ENCODE results near the gene DUS3L. TPM values are rescaled to one million over a fixed set of nuclear protein-coding genes. Genes with fewer than 3 reads are reported as not detected.

The DUS3L gene
- total RNA-seq, 1 experiment from 2014 or later = 77.6 TPM

DNA sequence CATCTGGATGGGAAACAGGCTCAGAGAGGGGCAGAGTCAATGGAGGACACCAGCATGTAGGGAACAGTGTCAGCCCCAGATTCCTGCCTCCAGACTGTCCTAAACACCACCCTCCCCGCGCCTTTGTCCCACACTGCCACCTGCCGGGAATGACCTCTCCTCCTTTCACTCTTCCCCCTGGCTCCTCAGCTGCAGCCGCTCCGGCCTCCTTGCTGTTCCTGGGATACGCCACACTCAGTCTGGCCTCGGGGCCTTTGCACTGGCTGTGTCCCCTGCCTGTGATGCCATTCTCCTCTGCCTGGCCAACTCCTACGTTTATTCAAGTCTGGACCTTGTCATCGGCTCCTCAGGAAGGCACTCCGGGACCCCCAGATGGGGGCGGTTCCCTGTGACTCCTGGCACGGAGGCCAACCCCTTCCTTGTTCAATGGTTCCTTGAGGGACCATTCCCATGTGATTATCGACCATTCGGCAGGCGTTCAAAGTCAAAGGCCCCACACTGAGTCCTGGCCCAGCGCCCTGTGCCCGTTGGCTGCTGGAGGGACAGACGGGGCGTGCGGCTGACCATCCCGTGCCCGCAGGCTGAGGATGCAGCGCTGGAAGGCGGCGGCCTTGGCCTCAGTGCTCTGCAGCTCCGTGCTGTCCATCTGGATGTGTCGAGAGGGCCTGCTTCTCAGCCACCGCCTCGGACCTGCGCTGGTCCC, 32.8 kb upstream of the DUS3L start:
- intact Hi-C loops (cut with micrococcal nuclease) = loop anchor here (1.0 kb wide), 1 partner anchor 19 kb away; no protein-coding TSS in a partner anchor
- H3K36me3 Mint-ChIP-seq (ENCODE audit: insufficient read depth, unreplicated experiment) = no peaks in the 10 kb centered on the region
- H3K4me3 Mint-ChIP-seq (ENCODE audit: unreplicated experiment) = no peak overlapping the region
- H3K27ac Mint-ChIP-seq (ENCODE audit: low read depth, unreplicated experiment) = no peak overlapping the region
- no peaks in the 10 kb centered on the region for H3K9me3 Mint-ChIP-seq (ENCODE audit: unreplicated experiment)
- BruUV-seq (replicated peaks) = no TSS peak
- DNase-seq (ENCODE audit: unreplicated experiment) = peak; percentile 72
- TF ChIP-seq, protein P1, sequence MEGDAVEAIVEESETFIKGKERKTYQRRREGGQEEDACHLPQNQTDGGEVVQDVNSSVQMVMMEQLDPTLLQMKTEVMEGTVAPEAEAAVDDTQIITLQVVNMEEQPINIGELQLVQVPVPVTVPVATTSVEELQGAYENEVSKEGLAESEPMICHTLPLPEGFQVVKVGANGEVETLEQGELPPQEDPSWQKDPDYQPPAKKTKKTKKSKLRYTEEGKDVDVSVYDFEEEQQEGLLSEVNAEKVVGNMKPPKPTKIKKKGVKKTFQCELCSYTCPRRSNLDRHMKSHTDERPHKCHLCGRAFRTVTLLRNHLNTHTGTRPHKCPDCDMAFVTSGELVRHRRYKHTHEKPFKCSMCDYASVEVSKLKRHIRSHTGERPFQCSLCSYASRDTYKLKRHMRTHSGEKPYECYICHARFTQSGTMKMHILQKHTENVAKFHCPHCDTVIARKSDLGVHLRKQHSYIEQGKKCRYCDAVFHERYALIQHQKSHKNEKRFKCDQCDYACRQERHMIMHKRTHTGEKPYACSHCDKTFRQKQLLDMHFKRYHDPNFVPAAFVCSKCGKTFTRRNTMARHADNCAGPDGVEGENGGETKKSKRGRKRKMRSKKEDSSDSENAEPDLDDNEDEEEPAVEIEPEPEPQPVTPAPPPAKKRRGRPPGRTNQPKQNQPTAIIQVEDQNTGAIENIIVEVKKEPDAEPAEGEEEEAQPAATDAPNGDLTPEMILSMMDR (IDR thresholded peaks at IDR 0.05; ENCODE audit: unreplicated experiment) = peak; percentile 46
- peaks cover 9% of the 10 kb centered on the region for H3K27me3 Mint-ChIP-seq (ENCODE audit: insufficient read depth, unreplicated experiment)
- H3K4me1 Mint-ChIP-seq (ENCODE audit: insufficient read depth, unreplicated experiment) = peaks cover 13% of the 10 kb centered on the region
- CTCF ChIA-PET = interaction anchor here (0.6 to 5.6 kb wide), 6 partner anchors 16 to 135 kb away, joined by 3 to 45 read pairs (median 4); partner anchors contain the start of gene NRTN
- POLR2A ChIA-PET = interaction anchor here (0.7 kb wide), 2 partner anchors 18 to 40 kb away, joined by 3 read pairs; no protein-coding TSS in a partner anchor

DNA sequence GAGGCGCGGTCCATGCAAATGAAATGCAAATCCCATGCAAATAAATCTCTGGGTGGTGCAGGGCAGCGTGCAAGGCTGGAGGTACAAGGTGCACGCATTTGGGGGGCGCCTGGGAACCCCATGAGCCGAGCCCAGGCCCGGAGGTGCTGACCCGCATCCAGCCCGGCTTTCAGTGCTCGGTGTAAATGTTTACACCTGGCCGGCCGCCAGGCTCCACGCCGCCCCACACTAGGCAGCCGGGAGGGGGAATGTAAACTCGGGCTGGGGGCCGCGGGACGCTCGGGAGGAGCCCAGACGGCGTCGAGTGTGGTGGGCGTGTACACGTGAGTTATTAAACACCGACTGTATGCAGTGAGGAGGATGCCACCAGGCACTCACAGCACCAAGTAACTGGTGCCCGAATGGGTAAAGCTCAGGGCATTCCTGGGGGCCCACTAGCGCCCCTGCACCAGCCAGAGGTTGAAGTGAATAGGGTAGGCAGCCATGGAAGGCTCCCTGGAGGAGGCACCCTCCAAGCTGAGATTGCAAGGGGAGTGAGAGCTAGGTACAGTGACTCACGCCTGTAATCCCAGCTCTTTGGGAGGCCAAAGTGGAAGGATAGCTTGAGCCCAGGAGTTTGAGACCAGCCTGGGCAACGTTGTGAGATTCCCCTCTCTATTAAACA, 31.4 kb upstream of the DUS3L start:
- Mint-ChIP-seq H3K9me3 (ENCODE audit: unreplicated experiment) (no peaks in the 10 kb centered on the region), H3K4me1 (ENCODE audit: insufficient read depth, unreplicated experiment) (peaks cover 12% of the 10 kb centered on the region), H3K36me3 (ENCODE audit: insufficient read depth, unreplicated experiment) (no peaks in the 10 kb centered on the region), H3K27me3 (ENCODE audit: insufficient read depth, unreplicated experiment) (peaks cover 22% of the 10 kb centered on the region), H3K27ac (ENCODE audit: low read depth, unreplicated experiment) (no peak overlapping the region), H3K4me3 (ENCODE audit: unreplicated experiment) (no peak overlapping the region)
- ChIA-PET CTCF (interaction anchor here (0.7 to 5.6 kb wide), 4 partner anchors 10 to 1674 kb away, joined by 3 to 45 read pairs (median 5); partner anchors contain the start of gene NRTN), POLR2A (interaction anchor here (0.7 kb wide), 1 partner anchor 18 kb away, joined by 3 read pairs; no protein-coding TSS in a partner anchor)
- BruUV-seq (replicated peaks) = no TSS peak
- no peak for DNase-seq (ENCODE audit: unreplicated experiment)
- intact Hi-C loops (cut with micrococcal nuclease) = no loop called here
- TF ChIP-seq, protein P1 (IDR thresholded peaks at IDR 0.05; ENCODE audit: unreplicated experiment) = no peak

DNA sequence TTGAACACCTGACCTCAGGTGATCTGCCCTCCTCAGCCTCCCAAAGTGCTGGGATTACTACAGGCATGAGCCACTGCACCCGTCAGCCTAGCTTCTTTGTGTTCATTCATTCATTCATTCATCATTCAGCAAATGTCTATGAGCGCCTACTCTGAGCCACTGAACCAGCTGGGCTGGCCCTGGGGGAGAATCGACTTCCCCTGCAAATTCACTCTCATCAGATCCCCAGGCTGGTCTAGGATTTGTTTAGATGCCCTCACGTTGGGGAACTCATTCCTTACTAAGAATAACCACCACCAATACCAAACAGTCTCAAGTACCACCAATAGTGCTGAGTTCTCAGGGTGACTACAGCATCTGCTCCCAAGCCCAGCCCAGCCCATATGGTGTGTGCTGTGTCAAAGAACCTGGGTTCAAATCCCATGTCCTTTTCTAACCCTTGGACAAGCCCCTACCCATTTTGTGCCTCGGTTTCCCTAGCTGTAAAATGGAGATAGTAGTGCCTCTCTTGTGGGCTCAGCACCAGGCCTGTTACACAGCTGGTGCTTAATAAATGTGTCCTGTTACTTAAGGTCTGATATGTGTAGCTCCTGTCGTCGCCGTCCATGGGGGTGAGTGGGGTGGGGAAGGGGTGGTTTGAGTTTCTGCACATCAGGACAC, 30.7 kb upstream of the DUS3L start:
- POLR2A ChIA-PET = interaction anchor here (0.7 kb wide), 1 partner anchor 17 kb away, joined by 3 read pairs; no protein-coding TSS in a partner anchor
- Mint-ChIP-seq H3K9me3 (ENCODE audit: unreplicated experiment) (no peaks in the 10 kb centered on the region), H3K36me3 (ENCODE audit: insufficient read depth, unreplicated experiment) (no peaks in the 10 kb centered on the region), H3K4me1 (ENCODE audit: insufficient read depth, unreplicated experiment) (peaks cover 7% of the 10 kb centered on the region), H3K27ac (ENCODE audit: low read depth, unreplicated experiment) (no peak overlapping the region), H3K27me3 (ENCODE audit: insufficient read depth, unreplicated experiment) (peaks cover 29% of the 10 kb centered on the region), H3K4me3 (ENCODE audit: unreplicated experiment) (no peak overlapping the region)
- TF ChIP-seq, protein P1 (IDR thresholded peaks at IDR 0.05; ENCODE audit: unreplicated experiment) = no peak
- no peak for DNase-seq (ENCODE audit: unreplicated experiment)
- intact Hi-C loops (cut with micrococcal nuclease) = no loop called here
- CTCF ChIA-PET = interaction anchor here (5.6 kb wide), 1 partner anchor 18 kb away, joined by 45 read pairs; the partner anchor contains the start of gene NRTN
- no TSS peak for BruUV-seq (replicated peaks)

DNA sequence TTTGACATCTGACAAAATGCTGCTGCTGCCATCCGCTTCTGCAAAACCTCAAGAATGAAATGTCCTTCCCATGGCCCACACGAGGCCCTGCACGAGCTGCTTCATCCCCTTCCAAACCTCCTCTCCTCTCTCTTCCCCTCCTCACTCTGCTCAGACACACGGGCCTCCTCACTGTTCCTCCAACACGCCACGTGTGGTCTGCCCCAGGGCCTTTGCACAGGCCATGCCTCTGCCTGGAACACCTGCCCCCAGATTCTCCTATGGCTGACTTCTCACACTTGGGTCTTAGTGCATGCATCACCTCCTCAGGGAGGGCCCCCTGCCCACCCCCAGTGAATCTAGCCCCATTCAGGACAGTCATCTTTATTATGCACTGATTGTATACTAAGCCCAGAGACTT, 29.8 kb upstream of the DUS3L start:
- TF ChIP-seq, protein P1 (IDR thresholded peaks at IDR 0.05; ENCODE audit: unreplicated experiment) = no peak
- DNase-seq (ENCODE audit: unreplicated experiment) = no peak
- POLR2A ChIA-PET = no interaction called here
- Mint-ChIP-seq H3K9me3 (ENCODE audit: unreplicated experiment) (no peaks in the 10 kb centered on the region), H3K27ac (ENCODE audit: low read depth, unreplicated experiment) (no peak overlapping the region), H3K27me3 (ENCODE audit: insufficient read depth, unreplicated experiment) (peaks cover 37% of the 10 kb centered on the region), H3K4me3 (ENCODE audit: unreplicated experiment) (no peak overlapping the region), H3K4me1 (ENCODE audit: insufficient read depth, unreplicated experiment) (peaks cover 7% of the 10 kb centered on the region), H3K36me3 (ENCODE audit: insufficient read depth, unreplicated experiment) (no peaks in the 10 kb centered on the region)
- BruUV-seq (replicated peaks) = no TSS peak
- intact Hi-C loops (cut with micrococcal nuclease) = no loop called here
- CTCF ChIA-PET = interaction anchor here (0.9 to 5.6 kb wide), 2 partner anchors 12 to 17 kb away, joined by 5 to 45 read pairs; partner anchors contain the start of gene NRTN
